ENCODE measurements around the gene ITGA2. TPM values are rescaled to one million over a fixed set of nuclear protein-coding genes. Genes with fewer than 3 reads are reported as not detected.

ITGA2 gene
- total RNA-seq, 1 experiment from 2014 or later: 0.95 TPM

DNA sequence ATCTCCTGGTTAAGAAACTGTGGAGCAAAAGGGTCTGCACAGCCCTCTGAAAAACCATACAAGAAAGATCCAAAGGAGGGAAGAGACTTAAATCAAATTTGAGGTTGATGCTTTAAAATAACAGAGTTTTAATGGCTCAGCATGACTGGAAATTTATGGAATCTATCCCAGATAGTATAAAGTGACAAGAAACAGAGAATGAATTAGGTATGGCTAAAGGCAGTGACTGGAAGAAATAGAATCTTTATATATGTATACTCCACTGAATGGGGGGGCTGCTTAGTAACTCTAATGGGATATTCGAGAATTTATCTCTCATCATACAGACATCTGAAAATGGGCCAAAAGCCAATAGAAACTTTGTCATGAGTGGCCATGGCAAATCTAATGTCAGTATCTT, 138.0 kb downstream of the ITGA2 start:
- H3K36me3 ChIP-seq: no peaks in the 10 kb centered on the region
- no peaks in the 10 kb centered on the region for H3K27me3 ChIP-seq
- H3K9me3 ChIP-seq: no peaks in the 10 kb centered on the region
- H3K4me3 ChIP-seq: no peak overlapping the region
- no peak for DNase-seq

GRCh38 chr5:53128481-53128880, 139.3 kb downstream of the ITGA2 start:
- no peaks in the 10 kb centered on the region for H3K27me3 ChIP-seq
- no peaks in the 10 kb centered on the region for H3K9me3 ChIP-seq
- no peak for DNase-seq
- no peaks in the 10 kb centered on the region for H3K36me3 ChIP-seq
- no peak overlapping the region for H3K4me3 ChIP-seq

DNA sequence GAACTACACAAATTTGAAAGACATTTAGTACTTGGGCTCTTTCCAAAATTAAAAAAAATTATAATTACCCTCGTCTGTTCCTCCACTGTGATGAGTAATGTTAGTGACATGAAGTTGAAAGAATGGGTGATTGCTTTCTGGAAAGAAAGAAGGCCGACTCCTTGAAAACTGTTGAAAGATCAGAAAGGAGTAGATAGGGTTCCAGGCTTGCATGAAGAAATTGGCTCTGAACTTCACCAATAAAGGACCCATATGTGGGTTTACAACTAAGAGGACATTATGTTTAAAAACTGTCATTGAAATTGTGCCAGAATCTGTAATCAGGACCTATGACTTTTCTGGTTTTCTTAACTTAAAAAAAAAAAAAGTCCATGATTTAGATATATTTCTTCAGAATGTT, 141.1 kb downstream of the ITGA2 start:
- Histone ChIP-seq H3K4me3 (no peak overlapping the region), H3K9me3 (no peaks in the 10 kb centered on the region), H3K36me3 (no peaks in the 10 kb centered on the region), H3K27me3 (no peaks in the 10 kb centered on the region)
- no peak for DNase-seq

GRCh38 chr5:53133020-53133419, 143.9 kb downstream of the ITGA2 start:
- DNase-seq: no peak
- Histone ChIP-seq H3K9me3 (no peaks in the 10 kb centered on the region), H3K36me3 (no peaks in the 10 kb centered on the region), H3K27me3 (no peaks in the 10 kb centered on the region), H3K4me3 (no peak overlapping the region)

Other genes with a start within 250 kb of the ITGA2 start
- 0.69 and 1.4 TPM in 2 replicates for gene ITGA1, start 201.4 kb upstream of the ITGA2 start, total RNA-seq (2014; rRNA removed; shearing (Covaris generic); ENCODE audit: low replicate concordance)
- gene PELO, start 201.4 kb upstream of the ITGA2 start, total RNA-seq (2014; rRNA removed; shearing (Covaris generic); ENCODE audit: low replicate concordance): 15.8 and 23.9 TPM in 2 replicates
- 98.3 and 115 TPM in 2 replicates for gene MOCS2, start 120.4 kb downstream of the ITGA2 start, total RNA-seq (2014; rRNA removed; shearing (Covaris generic); ENCODE audit: low replicate concordance)